HG03520 (cell line): ENCODE measurements around the gene HDDC2.

Experiments used
- ATAC-seq: cut with Tn5 transposase; IDR thresholded peaks from one replicate; pipeline ENCODE4 v1.9.1; 2021; ENCODE audit warnings: mild to moderate bottlenecking, moderate library complexity; ENCODE audit not compliant: unreplicated experiment

The HDDC2 gene, protein sequence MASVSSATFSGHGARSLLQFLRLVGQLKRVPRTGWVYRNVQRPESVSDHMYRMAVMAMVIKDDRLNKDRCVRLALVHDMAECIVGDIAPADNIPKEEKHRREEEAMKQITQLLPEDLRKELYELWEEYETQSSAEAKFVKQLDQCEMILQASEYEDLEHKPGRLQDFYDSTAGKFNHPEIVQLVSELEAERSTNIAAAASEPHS

DNA sequence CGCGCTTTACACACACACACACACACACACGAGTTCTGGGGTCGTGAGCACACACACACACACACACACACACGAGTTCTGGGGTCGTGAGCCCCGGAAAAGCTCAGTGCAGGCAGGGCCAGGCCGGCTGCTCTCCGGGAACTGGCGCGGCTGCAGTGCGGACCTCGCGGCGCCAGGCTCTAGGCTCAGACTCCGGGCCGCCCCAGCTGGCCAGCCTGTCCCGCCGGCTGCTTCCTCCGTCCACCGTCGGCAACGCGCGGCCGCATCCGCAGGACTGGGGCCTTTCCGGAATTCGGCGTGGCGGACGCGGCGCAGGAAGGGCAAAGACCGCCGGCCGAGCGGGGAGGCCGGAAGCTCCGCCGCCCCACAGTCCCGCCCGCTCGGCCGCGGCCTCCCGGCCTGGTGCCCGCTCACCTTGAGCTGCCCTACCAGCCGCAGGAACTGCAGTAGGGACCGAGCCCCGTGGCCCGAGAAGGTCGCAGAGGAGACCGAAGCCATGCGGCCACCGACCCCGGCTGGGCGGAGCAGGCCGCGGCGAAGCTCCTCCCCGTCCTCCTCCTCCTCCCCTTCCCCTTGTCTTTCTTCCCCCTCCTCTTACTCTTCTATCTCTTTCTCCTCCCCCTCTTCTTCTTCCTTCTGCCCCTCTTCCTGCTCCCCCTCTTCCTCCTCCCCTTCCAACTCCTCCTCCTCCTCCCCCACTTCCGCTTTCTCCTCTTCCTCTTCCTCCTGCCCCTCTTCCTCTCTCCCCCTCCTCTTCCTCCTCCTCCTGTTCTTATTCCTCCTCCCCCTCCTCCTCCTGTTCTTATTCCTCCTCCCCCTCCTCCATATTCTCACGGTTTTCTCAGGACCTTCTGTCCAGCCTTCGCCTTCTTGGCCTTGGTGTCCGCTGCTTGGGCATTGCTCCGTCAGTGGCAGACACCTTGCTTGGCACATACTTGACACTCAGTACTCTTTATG is at the start of gene HDDC2:
Gene HDDC2, minus strand, starts transcription at position 533 of the 957 bp plus-strand sequence. Its CDS starts 35 bp downstream, at position 498.
- peak; percentile 83 for ATAC-seq

DNA sequence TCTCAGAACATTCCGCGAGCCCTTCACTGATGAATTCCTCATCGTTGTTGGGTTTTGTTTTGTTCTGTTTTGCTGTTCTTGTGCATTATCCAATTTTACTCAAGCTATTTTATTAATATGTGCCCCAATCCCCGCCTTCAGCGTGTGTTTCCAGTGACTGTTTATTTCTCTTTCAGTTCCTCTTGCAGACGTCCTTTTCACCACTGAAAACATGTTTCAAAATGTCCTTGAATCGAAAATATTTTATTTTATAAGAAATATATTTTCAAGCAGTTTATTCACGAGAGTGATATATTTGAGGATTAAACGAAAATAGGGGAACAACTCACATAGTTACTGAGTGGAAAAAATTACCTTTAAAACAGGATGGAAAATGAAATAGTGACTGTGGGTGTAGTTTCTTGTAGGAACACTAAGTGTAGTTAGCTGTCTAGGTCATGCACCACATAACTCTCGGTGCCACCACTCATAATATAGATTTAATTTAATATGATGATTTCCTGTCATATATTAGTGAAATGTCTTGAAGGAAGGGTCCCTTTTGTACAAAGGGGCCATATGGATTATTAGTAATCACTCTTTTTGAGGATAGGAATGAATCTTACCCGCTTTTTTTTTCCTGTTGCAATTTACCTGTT is 45.3 kb upstream of the HDDC2 start:
- peak; percentile 87 for ATAC-seq

DNA sequence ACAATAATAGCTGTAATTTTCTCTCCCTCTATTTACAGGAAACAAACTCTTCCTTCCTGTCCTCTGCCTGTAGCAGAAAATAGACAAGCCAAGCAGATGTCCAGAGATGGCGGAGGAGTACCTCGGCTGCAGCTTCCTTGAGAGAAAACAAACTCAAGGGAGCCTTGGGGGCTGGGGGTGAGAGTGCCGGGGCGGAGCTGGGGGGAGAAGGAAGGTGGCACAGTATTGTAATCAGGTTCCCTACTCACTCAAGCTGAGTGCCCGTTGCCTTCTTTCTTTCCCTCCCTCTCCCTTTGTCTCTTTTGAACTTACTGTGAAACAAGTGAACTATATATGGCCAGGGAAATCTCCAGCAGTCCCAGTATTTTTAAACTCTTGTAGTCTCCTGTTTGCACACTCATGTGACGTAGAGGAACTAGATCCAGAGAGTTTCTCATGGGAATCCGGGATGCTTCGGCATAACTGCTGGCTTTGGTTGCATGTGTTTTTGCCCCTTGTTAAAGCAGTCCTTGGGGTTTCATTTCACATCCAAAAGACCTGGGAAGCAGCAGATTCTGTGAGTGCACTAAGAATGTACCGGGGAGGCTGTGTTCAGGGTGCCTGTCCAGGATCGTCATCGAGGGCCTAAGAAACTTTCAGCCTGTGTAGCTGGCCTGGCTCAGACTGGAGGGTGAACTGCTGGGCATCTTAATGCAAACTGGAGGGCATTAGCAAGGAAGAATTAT is 44.6 kb upstream of the HDDC2 start:
- ATAC-seq = peak; percentile 41

DNA sequence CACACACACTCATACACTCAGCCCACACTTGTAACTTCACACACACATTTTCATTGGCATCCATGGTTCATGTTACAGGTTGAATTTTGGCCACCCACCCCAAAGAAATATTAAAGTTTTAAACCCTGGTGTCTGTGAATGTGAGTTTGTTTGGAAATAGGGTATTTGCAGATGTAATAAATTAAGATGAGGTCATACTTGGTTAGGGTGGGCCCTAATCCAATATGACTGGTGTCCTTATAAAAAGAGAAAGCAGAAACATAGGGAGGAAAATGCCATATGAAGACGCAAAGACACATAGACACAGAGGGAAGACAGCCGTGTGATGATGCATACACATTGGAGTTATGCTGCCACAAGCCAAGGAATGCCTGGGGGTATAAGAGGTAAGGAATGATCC is 39.7 kb upstream of the HDDC2 start:
- no peak for ATAC-seq

DNA sequence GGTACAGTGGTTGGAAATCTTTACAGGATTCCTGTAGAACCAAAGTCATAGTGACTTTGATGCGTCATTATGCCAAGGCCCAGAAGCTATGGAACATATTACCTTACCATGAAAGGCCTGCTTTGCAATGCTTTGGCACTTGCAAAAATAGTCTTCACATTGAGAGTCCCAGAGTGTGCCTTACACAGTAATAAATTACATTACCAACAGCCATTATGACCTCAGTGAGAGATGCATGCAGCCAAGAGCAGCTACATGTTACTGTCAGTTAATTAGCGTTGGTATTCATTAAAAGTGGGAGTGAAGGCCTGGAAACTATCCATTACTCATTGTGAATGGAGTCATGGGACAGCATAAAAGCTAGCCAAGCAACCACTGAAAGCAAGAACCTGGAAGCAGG is 39.2 kb upstream of the HDDC2 start:
- no peak for ATAC-seq

DNA sequence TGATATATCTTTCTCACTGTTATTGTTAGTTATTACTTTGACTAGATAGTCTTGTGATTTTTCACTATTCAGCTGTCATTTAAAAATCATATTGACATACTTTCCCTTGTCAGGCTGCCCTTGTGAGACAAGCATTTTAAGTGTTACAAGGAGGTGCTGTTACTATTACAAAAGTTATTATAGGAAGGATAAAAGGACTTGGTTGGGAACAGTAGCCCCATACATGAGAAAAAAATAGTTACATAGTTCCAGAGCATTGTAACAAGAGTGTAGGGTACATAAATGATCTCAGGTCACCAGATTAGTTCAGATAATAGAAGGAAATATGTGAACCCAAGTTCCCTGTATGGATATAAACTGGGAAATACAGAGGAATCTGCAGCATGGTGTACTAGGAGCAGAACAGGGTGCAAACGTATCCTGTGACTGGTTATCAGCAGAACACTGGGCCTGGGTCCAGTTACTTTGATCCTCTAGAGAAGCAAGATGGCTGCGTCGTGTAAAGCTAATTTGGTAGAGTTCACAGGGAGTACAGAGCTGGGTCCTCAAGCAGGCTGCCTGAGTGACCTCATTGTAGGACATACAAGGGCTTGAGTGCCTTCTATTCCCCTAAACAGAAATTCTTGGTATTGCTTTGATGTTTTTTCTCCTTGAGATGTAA is 38.5 kb upstream of the HDDC2 start:
- ATAC-seq = no peak

DNA sequence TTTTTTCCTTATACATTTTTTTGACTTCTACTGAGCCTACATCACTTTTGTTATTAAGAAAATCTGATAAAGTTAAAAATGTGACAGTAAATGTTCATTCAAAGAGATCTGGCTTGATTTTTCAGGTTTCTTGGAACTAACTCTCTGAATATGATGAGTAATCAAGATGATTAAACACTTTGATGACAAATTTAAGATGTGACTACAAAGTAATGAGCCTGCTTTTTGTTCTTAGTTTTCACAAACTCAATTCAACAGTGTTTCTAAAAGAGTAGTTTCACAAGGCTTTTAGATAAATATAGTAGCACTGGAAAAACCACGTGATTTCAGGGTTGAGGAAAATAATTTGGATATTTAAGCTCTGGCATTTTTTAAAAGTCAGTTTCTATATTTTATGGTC is 37.9 kb upstream of the HDDC2 start:
- ATAC-seq = no peak

DNA sequence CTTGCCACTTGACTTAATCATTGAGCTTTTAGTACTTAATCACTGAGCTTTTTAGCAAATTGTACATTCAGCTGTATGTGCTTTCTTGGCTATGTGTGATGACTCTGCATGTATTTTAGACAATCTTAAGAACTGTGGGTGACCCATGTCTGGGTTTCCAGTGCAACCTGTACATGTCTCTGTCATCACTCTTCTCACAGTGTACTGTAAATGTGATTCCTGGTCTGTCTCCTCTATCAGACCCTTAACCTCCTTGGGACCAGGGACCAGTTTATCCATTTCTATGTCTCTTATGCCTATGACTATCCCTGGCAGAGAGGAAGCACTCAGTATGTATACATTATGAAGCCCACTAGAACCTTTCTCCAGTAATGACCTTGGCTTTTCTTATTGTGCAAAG is 36.6 kb upstream of the HDDC2 start:
- ATAC-seq = no peak

DNA sequence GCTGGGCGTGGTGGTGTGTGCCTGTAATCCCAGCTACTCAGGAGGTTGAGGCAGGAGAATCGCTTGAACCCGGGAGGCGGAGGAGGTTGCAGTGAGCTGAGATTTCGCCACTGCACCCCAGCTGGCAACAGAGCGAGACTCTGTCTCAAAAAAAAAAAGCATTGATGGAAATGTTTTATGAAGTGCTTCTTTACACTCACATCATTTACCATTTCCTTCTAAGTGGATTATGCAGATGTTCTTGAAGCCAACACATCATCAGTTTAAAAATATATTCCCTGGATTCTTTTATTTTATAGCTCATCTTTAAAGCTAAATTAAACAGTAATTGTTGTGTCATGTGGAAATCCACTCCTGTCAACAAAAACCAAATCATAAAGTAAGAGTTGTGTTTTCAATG is 35.9 kb upstream of the HDDC2 start:
- ATAC-seq = no peak

DNA sequence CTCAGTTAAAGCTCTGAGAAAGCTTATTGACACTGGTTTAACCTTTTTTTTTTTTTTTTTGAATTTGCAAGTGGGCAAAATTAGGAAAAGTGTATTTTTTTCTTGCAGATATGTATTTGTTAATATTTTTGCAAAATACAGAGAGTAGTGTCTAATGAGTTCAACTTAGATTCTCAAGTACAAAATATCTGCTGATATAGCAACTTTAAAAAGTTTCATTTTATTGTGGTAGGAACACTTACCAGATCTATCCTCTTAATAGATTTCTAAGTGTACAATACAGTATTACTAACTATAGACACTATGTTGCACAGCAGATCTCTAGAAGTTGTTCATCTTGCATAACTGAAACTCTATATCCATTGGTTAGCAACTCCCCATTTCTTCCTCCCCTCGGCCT is 30.9 kb upstream of the HDDC2 start:
- ATAC-seq = no peak

DNA sequence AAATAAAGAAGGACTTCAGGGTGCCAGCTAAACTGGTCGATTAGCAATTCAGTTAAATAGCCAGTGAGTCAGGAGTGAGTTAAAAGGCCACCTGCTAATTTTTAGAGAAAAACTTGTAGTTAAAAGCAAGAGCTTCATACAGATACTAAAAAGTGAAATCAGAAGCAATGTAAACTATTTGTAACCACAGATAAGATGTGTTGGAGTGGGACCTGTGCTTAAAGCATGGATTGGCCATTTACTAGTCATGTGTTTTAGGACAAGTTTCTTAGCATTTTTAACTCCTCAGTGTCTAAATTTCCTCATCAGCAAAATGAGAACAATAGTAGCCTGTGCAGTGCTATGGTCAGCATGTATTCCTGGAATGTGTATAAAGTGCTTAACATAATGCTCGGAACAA is 23.8 kb upstream of the HDDC2 start:
- ATAC-seq = no peak

DNA sequence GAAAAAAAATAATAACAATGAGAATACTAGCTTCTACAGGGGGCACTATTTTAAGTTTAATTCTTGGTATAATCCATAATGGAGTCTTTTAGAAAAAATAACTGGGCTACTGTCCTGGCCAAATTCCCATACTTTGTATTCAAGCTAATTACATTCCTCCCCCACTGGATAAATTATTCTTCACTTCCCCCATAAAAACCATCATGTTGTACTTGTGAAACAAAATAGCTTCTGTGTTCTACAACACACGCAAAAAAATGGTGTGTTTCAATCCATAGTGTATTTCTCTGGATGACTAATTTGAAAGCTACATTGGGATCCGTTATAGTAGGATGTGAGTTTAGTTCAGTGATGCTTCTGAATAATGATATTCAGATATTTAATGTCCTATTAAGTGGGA is 21.6 kb upstream of the HDDC2 start:
- no peak for ATAC-seq

DNA sequence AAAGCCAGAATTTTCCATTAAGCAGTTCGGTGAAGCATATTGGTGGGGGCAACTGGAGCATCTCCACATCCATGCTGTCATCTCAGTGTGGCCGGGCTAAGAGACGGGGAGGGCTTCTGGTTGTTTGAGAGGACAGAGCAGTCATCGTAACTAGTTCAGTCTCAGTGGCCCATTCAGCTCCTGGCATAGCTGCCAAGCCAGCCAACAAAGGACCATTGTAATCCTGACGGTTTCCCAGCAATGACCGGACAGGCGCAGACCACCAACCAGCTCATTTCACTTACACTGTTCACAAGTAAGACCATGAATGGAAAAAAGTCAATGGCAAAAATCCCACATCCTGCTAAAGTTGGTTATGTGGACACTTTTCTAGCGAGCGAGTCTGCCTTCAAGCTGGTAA is 14.9 kb upstream of the HDDC2 start:
- ATAC-seq = no peak

DNA sequence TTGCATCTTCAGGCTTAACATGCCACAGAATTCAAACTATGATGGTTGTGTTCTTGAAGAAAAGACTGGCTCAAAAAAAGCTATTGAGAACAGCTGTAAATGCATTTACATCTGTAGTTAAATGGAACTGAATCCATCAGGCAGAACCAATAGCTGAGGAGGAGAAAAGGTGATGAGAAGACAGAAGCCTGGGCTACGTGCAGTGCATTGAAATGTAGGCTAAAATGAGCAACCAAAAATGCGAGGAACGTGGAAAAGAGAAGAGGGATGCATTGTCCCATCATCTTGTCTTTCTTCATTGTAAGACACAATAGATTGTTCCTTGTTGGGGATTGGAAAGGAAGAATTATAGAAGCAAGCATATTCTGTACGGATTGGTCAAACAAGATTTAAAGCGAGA is 13.8 kb upstream of the HDDC2 start:
- no peak for ATAC-seq

DNA sequence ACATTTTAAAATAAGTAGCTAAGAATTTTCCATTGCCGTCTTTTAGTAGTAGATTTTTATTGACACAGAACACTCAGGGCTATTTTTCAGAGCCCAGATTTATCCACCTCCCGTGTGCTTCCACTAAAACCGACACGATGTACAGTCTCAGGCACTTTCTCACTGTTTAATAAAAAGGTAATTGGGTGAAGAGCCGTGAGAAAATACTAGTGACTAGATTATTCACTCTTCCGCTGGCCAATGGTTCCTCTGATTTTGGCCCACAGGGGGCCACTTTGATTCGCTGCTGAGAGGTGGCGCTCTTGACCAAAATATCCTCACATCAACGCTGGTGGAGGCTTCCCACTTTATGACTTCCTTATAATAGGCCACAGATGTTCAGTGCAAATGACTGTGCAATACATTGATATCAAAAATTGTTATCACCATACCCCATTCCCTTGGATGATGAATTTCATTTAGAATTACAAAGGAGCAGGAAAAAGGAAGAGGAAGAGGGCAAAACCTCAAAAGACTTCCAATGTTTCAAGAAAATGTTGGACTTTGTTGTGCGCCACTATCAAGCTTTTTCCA is 12.3 kb upstream of the HDDC2 start:
- ATAC-seq = peak; percentile 85

DNA sequence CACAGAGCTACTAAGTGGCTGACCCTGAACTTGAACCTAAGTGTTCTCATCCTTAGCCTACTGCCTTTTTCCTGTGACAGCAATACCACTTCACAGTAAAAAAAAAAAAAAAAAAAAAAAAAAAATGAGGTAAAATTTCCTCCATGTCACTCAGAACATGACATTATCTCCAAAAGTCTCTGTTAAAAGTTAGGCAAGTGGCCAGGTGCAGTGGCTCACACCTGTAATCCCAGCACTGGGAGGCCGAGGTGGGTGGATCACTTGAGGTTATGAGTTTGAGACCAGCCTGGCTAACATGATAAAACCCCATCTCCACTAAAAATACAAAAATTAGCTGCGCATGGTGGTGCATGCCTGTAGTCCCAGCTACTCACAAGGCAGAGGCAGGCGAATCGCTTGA is 11.2 kb upstream of the HDDC2 start:
- no peak for ATAC-seq

DNA sequence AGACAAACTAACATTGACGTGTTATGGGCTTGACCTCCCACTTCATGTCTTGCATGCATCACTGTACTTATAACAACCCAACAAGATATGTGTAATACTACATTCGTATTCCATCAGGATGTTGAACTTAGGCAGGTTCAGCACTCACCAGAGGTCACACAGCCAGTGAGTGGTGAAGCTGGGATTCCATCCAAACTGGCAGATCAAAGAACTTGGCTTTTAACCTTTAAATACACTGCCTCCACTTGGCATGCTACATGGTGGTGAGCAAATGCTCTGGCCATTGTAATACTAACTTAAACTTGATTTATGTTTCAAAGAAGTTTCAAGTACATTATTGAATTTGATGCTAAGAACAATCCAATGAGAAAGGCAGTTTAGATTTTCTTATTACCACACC is 10.7 kb upstream of the HDDC2 start:
- no peak for ATAC-seq

DNA sequence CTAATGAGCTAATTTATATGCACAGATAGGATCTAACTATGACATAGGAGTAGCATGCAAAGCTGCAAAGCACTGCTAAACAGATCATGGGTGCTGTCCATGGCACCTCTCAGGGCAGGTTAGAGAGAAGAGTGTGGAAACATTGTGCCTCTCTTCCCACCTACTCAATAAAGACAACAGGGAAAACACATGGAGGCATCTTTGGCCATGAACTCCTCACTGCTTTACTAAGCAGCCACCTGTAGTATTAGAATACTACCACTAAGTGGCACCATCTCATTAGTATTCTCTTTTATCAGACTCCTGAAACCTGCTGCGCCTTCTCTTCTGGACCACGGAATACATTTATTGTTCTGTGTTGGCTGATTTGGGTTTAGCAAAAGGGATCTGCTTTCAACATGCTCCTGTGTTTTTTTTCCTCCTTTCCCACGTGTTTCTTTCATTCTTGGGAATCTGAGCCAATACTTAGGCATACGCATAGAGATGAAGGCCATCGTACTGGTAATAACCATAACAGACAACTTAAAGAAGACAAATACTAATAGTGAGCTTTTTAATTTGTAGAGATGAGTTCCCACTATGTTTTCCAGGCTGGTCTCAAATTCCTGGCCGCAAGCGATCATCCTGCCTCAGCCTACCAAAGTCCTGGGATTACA is 9.4 kb upstream of the HDDC2 start:
- ATAC-seq = peak; percentile 85

DNA sequence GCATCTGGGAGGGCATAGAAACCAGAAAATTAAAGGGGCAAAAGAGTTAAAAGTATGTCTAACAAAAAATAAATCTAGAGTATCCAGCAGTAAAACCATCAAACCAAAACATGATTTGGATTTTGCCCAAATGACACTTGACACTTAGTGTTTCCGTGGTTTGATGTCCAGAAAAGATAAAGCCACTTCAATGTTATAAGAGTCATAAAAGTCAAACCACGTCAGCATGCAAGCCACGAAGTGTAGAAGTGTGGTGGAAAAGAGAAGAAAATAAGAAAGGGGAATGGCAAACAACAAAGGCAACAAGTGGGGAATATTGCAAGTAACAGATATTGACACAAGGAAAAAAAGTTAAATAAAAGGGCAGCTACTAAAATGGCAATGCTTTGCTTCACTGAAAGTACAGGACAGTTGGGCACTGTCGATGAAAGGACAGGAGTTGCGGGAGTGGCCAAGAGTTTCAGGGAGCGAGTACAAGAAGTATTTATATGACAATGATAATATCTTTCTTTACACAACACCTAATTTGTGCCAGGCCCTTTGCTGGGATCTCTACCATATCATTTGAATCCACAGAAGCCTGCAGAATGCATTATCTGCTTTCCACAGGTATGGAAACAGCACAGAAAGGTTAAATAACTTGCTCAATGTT is 6.3 kb upstream of the HDDC2 start:
- ATAC-seq = no peak
